ENCODE data around the gene CFAP70.

The CFAP70 gene

DNA sequence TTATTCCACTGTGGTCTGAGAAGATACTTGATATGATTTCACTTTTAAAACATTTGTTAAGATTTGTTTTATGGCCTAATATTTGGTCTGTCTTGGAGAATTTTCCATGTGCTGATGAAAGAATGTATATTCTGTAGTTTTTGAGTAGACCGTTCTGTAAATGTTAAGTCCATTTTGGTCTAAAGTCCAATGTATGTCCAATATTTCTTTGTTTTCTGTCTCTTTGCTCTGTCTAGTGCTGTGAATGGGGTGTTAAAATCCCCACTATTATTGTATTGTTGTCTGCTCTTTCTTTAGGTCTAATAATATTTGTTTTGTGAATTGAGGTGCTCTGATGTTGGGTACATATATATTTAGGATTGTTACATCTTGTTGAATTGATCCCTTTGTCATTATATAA lies 142.9 kb downstream of the CFAP70 start:
- no peak for DNase-seq (ENCODE audit: low spot score)

DNA sequence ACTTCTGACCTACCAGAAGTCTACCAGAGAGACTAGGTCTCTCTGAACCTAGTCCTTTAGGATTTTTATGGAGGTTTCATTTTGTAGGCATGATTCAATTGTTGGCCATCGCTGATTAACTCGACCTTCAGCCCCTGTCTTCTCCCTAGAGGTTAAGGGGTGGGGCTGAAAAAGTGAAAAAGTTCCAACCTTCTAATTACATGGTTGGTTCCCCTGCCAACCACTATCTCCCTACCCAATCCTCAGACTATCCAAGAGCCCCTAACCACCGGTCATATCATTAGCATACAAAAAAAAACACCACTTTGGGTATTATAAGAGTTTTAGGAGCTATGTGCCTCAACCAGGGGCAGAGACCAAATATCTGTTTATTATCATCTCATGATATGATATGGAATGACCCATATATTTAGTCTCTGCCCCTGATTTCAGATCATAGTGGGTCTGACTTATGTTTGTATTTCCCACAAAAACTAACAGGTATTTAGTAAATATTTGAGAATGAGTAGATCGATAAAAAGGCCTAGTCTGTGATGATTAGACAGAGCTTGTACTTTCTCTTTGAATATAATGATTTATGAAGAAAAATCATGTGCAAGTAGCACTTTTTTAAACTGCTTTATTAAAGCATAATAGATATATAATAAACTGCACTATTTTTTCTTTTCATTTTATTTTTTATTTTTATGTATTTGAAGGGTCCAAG lies 147.4 kb downstream of the CFAP70 start:
- no peak for DNase-seq (ENCODE audit: low spot score)

DNA sequence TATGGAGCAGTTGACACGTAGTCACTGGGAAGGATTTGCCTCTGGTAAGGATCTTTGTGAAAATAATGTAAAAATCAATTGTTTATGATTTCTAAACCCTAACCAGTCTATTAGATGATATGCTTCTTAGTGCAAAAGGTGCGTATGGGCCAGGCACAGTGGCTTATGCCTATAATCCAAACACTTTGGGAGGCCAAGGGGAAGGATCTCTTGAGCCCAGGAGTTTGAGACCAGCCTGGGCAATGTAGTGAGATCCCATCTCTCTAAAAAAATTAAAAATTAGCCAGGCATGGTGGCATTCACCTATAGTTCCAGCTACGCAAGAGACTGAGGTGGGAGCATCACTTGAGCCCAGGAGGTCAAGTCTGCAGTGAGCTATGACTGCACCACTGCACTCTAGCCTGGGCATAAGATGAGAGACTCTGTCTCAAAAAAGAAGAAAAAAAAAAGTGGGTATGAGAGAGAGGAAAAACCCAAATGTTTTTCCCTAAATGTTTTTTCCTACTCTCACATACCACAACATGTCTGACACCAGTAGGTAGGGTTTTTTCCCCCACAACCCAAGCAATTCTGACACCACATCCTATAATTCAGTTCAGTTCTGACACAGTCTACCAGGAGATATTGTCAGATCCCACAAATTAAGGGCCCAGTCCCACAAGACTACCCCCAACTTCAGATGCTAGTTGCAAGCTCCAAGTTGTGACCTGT lies 148.1 kb downstream of the CFAP70 start:
- no peak for DNase-seq (ENCODE audit: low spot score)

DNA sequence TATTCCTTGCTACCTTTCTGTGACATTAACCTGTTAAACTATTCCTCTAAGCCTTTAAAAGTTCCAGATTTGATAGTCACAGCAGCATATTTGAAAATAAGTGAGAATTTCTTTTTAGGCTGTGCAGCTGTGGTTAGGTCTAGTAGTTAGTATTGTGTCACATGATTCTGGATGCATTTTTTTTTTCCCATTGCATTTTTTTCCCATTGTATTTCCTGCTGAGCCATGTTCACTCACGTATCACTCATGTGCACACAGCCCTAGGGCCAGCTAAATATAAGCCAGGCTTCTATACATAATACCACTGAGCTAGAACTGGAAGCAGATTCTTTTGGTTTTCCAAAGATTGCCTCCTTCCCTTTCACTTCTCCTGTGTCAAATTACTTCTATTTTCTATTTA lies 149.0 kb downstream of the CFAP70 start:
- DNase-seq (ENCODE audit: low spot score): peak; percentile 39

DNA sequence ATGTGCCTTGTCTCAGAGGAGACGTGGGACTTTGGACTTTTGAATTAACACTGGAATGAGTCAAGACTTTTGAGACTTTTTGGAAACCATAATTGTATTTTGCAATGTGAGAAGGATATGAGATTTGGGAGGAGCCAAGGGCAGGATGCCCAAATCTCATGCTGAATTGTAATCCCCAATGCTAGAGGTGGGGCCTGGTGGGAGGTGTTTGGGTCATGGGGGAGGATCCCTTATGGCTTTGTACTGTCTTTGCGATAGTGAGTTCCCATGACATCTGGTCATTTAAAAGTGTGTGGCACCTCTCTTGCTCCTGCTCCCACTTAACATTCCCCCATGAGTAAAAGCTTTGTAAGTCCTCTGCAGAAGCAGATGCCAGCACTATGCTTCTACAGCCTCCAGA lies 150.8 kb downstream of the CFAP70 start:
- no peak for DNase-seq (ENCODE audit: low spot score)

DNA sequence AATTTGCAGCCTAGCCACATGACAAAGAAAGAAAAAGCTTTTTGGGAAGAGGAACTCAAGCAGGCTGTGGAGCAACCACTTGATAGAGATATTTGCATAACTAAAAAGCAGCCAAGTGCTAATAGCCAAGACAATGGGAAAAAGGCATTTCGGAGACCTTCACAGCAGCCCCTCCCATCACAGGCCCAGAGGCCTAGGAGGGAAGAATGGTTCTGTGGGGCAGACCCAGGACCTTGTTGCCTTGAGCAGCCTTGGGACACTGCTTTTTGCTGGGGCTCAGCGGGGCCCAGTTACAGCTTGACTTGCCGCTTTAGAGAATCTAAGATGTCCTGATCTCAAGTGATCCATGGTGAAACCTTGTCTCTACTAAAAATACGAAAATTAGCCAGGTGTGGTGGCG lies 152.3 kb downstream of the CFAP70 start:
- DNase-seq (ENCODE audit: low spot score): no peak

DNA sequence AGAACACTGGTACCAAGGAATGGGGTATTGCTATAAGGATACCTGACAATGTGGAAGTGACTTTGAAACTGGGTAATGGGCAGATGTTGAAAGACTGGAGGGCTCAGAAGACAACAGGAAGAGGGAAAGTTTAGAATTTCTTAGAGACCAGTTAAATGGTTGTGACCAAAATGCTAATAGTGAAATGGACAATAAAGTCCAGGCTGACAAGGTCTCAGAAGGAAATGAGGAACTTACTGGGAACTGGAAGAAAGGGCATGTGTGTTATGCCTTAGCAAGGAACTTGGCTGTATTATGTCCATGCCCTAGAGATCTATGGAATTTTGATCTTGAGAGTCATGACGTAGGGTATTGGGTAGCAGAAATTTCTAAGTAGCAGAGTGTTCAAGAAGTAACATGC lies 152.8 kb downstream of the CFAP70 start:
- DNase-seq (ENCODE audit: low spot score): no peak

DNA sequence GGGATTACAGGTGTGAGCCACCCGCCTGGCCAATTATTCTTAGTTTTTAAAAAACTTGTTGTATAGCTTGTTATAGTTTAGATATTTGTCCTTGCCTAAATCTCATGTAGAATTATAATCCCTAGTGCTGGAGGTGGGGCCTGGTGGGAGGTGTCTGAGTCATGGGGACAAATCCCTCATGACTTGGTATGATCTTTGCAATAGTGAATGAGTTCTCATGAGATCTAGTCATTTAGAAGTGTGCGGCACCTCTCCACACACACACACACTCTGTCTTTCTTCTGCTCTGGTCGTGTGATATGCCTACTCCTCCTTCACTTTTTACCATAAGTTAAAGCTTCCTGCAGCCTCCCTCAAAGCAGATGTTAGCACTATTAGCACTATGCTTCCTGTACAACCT lies 153.6 kb downstream of the CFAP70 start:
- no peak for DNase-seq (ENCODE audit: low spot score)
